Measurements from ENCODE around the gene IFI27L1.

Gene IFI27L1

GRCh38 chr14:94136575-94137331, 55.6 kb downstream of the IFI27L1 start:
- Histone ChIP-seq H3K36me3 (ENCODE audit: control insufficient read depth in 1 of 2, insufficient read depth in 2 of 2, low read length in 2 of 2) (no peaks in the 10 kb centered on the region), H2BK5ac (ENCODE audit: low read depth, low read length, poor library complexity) (no peak overlapping the region), H3K4me2 (ENCODE audit: low read length) (no peak overlapping the region), H3K14ac (ENCODE audit: low read length) (no peak overlapping the region), H3K23ac (ENCODE audit: low read length) (no peak overlapping the region), H3K4ac (ENCODE audit: low read depth, low read length) (no peak overlapping the region), H3K79me1 (ENCODE audit: low read length) (no peaks in the 10 kb centered on the region), H3K79me2 (ENCODE audit: control insufficient read depth, insufficient read depth, low read length, poor library complexity) (no peaks in the 10 kb centered on the region), H2AK5ac (ENCODE audit: low read length) (no peak overlapping the region), H3K27ac (ENCODE audit: low read depth, low read length) (no peak overlapping the region), H2BK120ac (ENCODE audit: insufficient read depth, low read length, poor library complexity) (no peak overlapping the region), H4K91ac (ENCODE audit: low read depth, low read length) (no peak overlapping the region), H3K9ac (ENCODE audit: low read length) (no peak overlapping the region), H3K9me3 (ENCODE audit: insufficient read depth, low read depth, low read length) (peaks cover 1% of the 10 kb centered on the region), H4K12ac (ENCODE audit: low read depth, low read length) (no peak overlapping the region), H3K4me1 (ENCODE audit: control insufficient read depth in 1 of 2, insufficient read depth in 2 of 2, low read length in 2 of 2) (no peaks in the 10 kb centered on the region), H3K4me3 (ENCODE audit: low read depth, low read length) (no peak overlapping the region), H2AFZ (ENCODE audit: insufficient read depth, low read length, poor library complexity) (no peak overlapping the region), H3K18ac (ENCODE audit: low read length) (no peak overlapping the region), H2BK12ac (ENCODE audit: low read length) (no peak overlapping the region), H3K27me3 (ENCODE audit: insufficient read depth, low read length) (no peaks in the 10 kb centered on the region), H4K8ac (ENCODE audit: low read depth, low read length) (no peak overlapping the region)
- peak; percentile 77 to 96 for DNase-seq
- WGBS (ENCODE audit: extremely low coverage, insufficient coverage, insufficient read length): no CpG with 5 or more reads among the region's 18 CpGs

- no peaks in the 10 kb centered on the region for H3K36me3 ChIP-seq (ENCODE audit: control insufficient read depth in 1 of 2, insufficient read depth in 2 of 2, low read length in 2 of 2)
- H3K23ac ChIP-seq (ENCODE audit: low read length): no peak overlapping the region
- DNase-seq: no peak
- no peaks in the 10 kb centered on the region for H3K27me3 ChIP-seq (ENCODE audit: insufficient read depth, low read length)
- no peak overlapping the region for H3K27ac ChIP-seq (ENCODE audit: low read depth, low read length)
- no peak overlapping the region for H4K12ac ChIP-seq (ENCODE audit: low read depth, low read length)
- no peak overlapping the region for H2BK120ac ChIP-seq (ENCODE audit: insufficient read depth, low read length, poor library complexity)
- H3K4me3 ChIP-seq (ENCODE audit: low read depth, low read length): no peak overlapping the region
- H3K18ac ChIP-seq (ENCODE audit: low read length): no peak overlapping the region
- H4K91ac ChIP-seq (ENCODE audit: low read depth, low read length): no peak overlapping the region
- H3K9ac ChIP-seq (ENCODE audit: low read length): no peak overlapping the region
- no peaks in the 10 kb centered on the region for H3K79me2 ChIP-seq (ENCODE audit: control insufficient read depth, insufficient read depth, low read length, poor library complexity)
- H3K4me2 ChIP-seq (ENCODE audit: low read length): no peak overlapping the region
- H2BK5ac ChIP-seq (ENCODE audit: low read depth, low read length, poor library complexity): no peak overlapping the region
- H4K8ac ChIP-seq (ENCODE audit: low read depth, low read length): no peak overlapping the region
- H2AFZ ChIP-seq (ENCODE audit: insufficient read depth, low read length, poor library complexity): no peak overlapping the region
- H3K9me3 ChIP-seq (ENCODE audit: insufficient read depth, low read depth, low read length): peaks cover 1% of the 10 kb centered on the region
- WGBS (ENCODE audit: extremely low coverage, insufficient coverage, insufficient read length): no CpG with 5 or more reads among the region's 9 CpGs
- H2BK12ac ChIP-seq (ENCODE audit: low read length): no peak overlapping the region
- no peak overlapping the region for H2AK5ac ChIP-seq (ENCODE audit: low read length)
- no peak overlapping the region for H3K4ac ChIP-seq (ENCODE audit: low read depth, low read length)
- no peaks in the 10 kb centered on the region for H3K79me1 ChIP-seq (ENCODE audit: low read length)
- no peaks in the 10 kb centered on the region for H3K4me1 ChIP-seq (ENCODE audit: control insufficient read depth in 1 of 2, insufficient read depth in 2 of 2, low read length in 2 of 2)
- H3K14ac ChIP-seq (ENCODE audit: low read length): no peak overlapping the region
Measured at GRCh38 chr14:94138251-94138650, 57.1 kb downstream of the IFI27L1 start.

GRCh38 chr14:94139006-94139405, 57.9 kb downstream of the IFI27L1 start:
- H4K91ac ChIP-seq (ENCODE audit: low read depth, low read length): no peak overlapping the region
- no peaks in the 10 kb centered on the region for H3K36me3 ChIP-seq (ENCODE audit: control insufficient read depth in 1 of 2, insufficient read depth in 2 of 2, low read length in 2 of 2)
- no peak overlapping the region for H2AFZ ChIP-seq (ENCODE audit: insufficient read depth, low read length, poor library complexity)
- H3K9me3 ChIP-seq (ENCODE audit: insufficient read depth, low read depth, low read length): peaks cover 1% of the 10 kb centered on the region
- H3K4ac ChIP-seq (ENCODE audit: low read depth, low read length): no peak overlapping the region
- no peaks in the 10 kb centered on the region for H3K79me2 ChIP-seq (ENCODE audit: control insufficient read depth, insufficient read depth, low read length, poor library complexity)
- no peak overlapping the region for H3K23ac ChIP-seq (ENCODE audit: low read length)
- no peak overlapping the region for H2BK120ac ChIP-seq (ENCODE audit: insufficient read depth, low read length, poor library complexity)
- no peaks in the 10 kb centered on the region for H3K4me1 ChIP-seq (ENCODE audit: control insufficient read depth in 1 of 2, insufficient read depth in 2 of 2, low read length in 2 of 2)
- no peaks in the 10 kb centered on the region for H3K27me3 ChIP-seq (ENCODE audit: insufficient read depth, low read length)
- H3K18ac ChIP-seq (ENCODE audit: low read length): no peak overlapping the region
- no peak overlapping the region for H4K8ac ChIP-seq (ENCODE audit: low read depth, low read length)
- no peak for DNase-seq
- H3K27ac ChIP-seq (ENCODE audit: low read depth, low read length): no peak overlapping the region
- H2BK5ac ChIP-seq (ENCODE audit: low read depth, low read length, poor library complexity): no peak overlapping the region
- no peak overlapping the region for H2AK5ac ChIP-seq (ENCODE audit: low read length)
- no peak overlapping the region for H3K4me2 ChIP-seq (ENCODE audit: low read length)
- no CpG with 5 or more reads among the region's 5 CpGs for WGBS (ENCODE audit: extremely low coverage, insufficient coverage, insufficient read length)
- H4K12ac ChIP-seq (ENCODE audit: low read depth, low read length): no peak overlapping the region
- H3K79me1 ChIP-seq (ENCODE audit: low read length): no peaks in the 10 kb centered on the region
- no peak overlapping the region for H2BK12ac ChIP-seq (ENCODE audit: low read length)
- no peak overlapping the region for H3K4me3 ChIP-seq (ENCODE audit: low read depth, low read length)
- H3K9ac ChIP-seq (ENCODE audit: low read length): no peak overlapping the region
- H3K14ac ChIP-seq (ENCODE audit: low read length): no peak overlapping the region

- Histone ChIP-seq H3K27me3 (ENCODE audit: insufficient read depth, low read length) (no peaks in the 10 kb centered on the region), H3K9me3 (ENCODE audit: insufficient read depth, low read depth, low read length) (peaks cover 1% of the 10 kb centered on the region), H3K27ac (ENCODE audit: low read depth, low read length) (no peak overlapping the region), H3K4ac (ENCODE audit: low read depth, low read length) (no peak overlapping the region), H3K36me3 (ENCODE audit: control insufficient read depth in 1 of 2, insufficient read depth in 2 of 2, low read length in 2 of 2) (no peaks in the 10 kb centered on the region), H2BK5ac (ENCODE audit: low read depth, low read length, poor library complexity) (no peak overlapping the region), H3K18ac (ENCODE audit: low read length) (no peak overlapping the region), H2AFZ (ENCODE audit: insufficient read depth, low read length, poor library complexity) (no peak overlapping the region), H2BK12ac (ENCODE audit: low read length) (no peak overlapping the region), H3K79me1 (ENCODE audit: low read length) (no peaks in the 10 kb centered on the region), H3K9ac (ENCODE audit: low read length) (no peak overlapping the region), H2BK120ac (ENCODE audit: insufficient read depth, low read length, poor library complexity) (no peak overlapping the region), H4K12ac (ENCODE audit: low read depth, low read length) (no peak overlapping the region), H3K79me2 (ENCODE audit: control insufficient read depth, insufficient read depth, low read length, poor library complexity) (no peaks in the 10 kb centered on the region), H3K4me3 (ENCODE audit: low read depth, low read length) (no peak overlapping the region), H3K4me2 (ENCODE audit: low read length) (no peak overlapping the region), H3K14ac (ENCODE audit: low read length) (no peak overlapping the region), H3K4me1 (ENCODE audit: control insufficient read depth in 1 of 2, insufficient read depth in 2 of 2, low read length in 2 of 2) (no peaks in the 10 kb centered on the region), H3K23ac (ENCODE audit: low read length) (no peak overlapping the region), H4K91ac (ENCODE audit: low read depth, low read length) (no peak overlapping the region), H2AK5ac (ENCODE audit: low read length) (no peak overlapping the region), H4K8ac (ENCODE audit: low read depth, low read length) (no peak overlapping the region)
- WGBS (ENCODE audit: extremely low coverage, insufficient coverage, insufficient read length): no CpG with 5 or more reads among the region's 5 CpGs
- no peak for DNase-seq
Measured at GRCh38 chr14:94139421-94139820, 58.3 kb downstream of the IFI27L1 start.

Data from trophoblast cell (in vitro differentiated cells and primary cell).